ENCODE measurements around the gene CYP2D6. TPM values are rescaled to one million over a fixed set of nuclear protein-coding genes. Genes with fewer than 3 reads are reported as not detected.
"Not testable (repeated sequence)": the region's sequence is repeated elsewhere in the genome, so short reads cannot be mapped to it uniquely, and the experiment has no call there.

Gene CYP2D6
- total and polyA plus RNA-seq, 10 of the 15 experiments (the other 5 are each of a cell fraction or from before 2014, with no cell fraction given), result 0.08 to 1.4 (median 0.39) TPM

GRCh38 chr22:42104332-42104860 is 26.2 kb downstream of the CYP2D6 start:
- H3K27ac ChIP-seq (ENCODE audit: control insufficient read depth, insufficient read depth); SMC1A ChIA-PET (ENCODE audit: uncharacterized antibody, unreplicated experiment); BruUV-seq (replicated peaks); RAD21 ChIA-PET (ENCODE audit: unreplicated experiment); intact Hi-C loops (cut with micrococcal nuclease; ENCODE audit: unreplicated experiment); FAIRE-seq; in situ Hi-C loops (cut with MboI); H3K9me3 ChIP-seq (replicated peaks; ENCODE audit: control insufficient read depth, insufficient read depth, low read length); H2AFZ ChIP-seq (ENCODE audit: control insufficient read depth, low read depth, low read length); ATAC-seq; H3K27me3 ChIP-seq (replicated peaks in 1 of 2; ENCODE audit: control insufficient read depth in 2 of 2, insufficient read depth in 2 of 2, low read length in 1 of 2); H3K36me3 ChIP-seq (ENCODE audit: control insufficient read depth in 2 of 2, insufficient read depth in 2 of 2, low read length in 1 of 2); H3K4me2 ChIP-seq (ENCODE audit: control insufficient read depth, insufficient read depth); H4K20me1 ChIP-seq (ENCODE audit: control insufficient read depth, insufficient read depth); POLR2A ChIA-PET; H3K4me3 ChIP-seq; H3K9ac ChIP-seq (ENCODE audit: control insufficient read depth, insufficient read depth, low read length); DNase-seq (ENCODE audit: low read depth, low spot score); CTCF ChIA-PET; H3K79me2 ChIP-seq (ENCODE audit: control insufficient read depth, insufficient read depth, low read length); H3K4me1 ChIP-seq (ENCODE audit: control insufficient read depth, insufficient read depth, low read length): not testable (repeated sequence)
- 97% methylated on average over 6 of the region's 6 CpGs for WGBS (ENCODE audit: insufficient coverage, insufficient replicate concordance, low lambda C conversion rate, missing lambda C conversion rate)
- peak; percentile 75; the same call in 1 of the 2 replicates for TF ChIP-seq CBX5 (IDR thresholded peaks at IDR 0.05; ENCODE audit: low read depth)

- Histone ChIP-seq H3K9ac (ENCODE audit: control insufficient read depth, insufficient read depth, low read length) (no peak overlapping the region), H3K27me3 (replicated peaks in 1 of 2; ENCODE audit: control insufficient read depth in 2 of 2, insufficient read depth in 2 of 2, low read length in 1 of 2) (no peaks in the 10 kb centered on the region), H4K20me1 (ENCODE audit: control insufficient read depth, insufficient read depth) (no peaks in the 10 kb centered on the region), H3K36me3 (ENCODE audit: control insufficient read depth in 2 of 2, insufficient read depth in 2 of 2, low read length in 1 of 2) (no peaks in the 10 kb centered on the region), H2AFZ (ENCODE audit: control insufficient read depth, low read depth, low read length) (no peak overlapping the region), H3K4me2 (ENCODE audit: control insufficient read depth, insufficient read depth) (no peak overlapping the region), H3K4me1 (ENCODE audit: control insufficient read depth, insufficient read depth, low read length) (no peaks in the 10 kb centered on the region), H3K4me3 (no peak overlapping the region), H3K27ac (ENCODE audit: control insufficient read depth, insufficient read depth) (no peak overlapping the region), H3K79me2 (ENCODE audit: control insufficient read depth, insufficient read depth, low read length) (no peaks in the 10 kb centered on the region), H3K9me3 (replicated peaks; ENCODE audit: control insufficient read depth, insufficient read depth, low read length) (peaks cover 6% of the 10 kb centered on the region)
- no peak for DNase-seq (ENCODE audit: low read depth, low spot score)
- BruUV-seq (replicated peaks), result no TSS peak
- TF ChIP-seq ZNF217 (IDR thresholded peaks at IDR 0.05) (no peak), MAX (IDR thresholded peaks at IDR 0.05; ENCODE audit: low read depth, low read length) (no peak), NFIC (IDR thresholded peaks at IDR 0.05; ENCODE audit: low read depth, low read length) (no peak), GABPA (IDR thresholded peaks at IDR 0.05; ENCODE audit: low read depth) (no peak), SMC3 (IDR thresholded peaks at IDR 0.05; ENCODE audit: borderline replicate concordance, low read length) (no peak), ESRRA (IDR thresholded peaks at IDR 0.05; ENCODE audit: low read length) (no peak), CHD4 (IDR thresholded peaks at IDR 0.05) (no peak), E4F1 (IDR thresholded peaks at IDR 0.05; ENCODE audit: borderline replicate concordance, partially characterized antibody) (no peak), CBFB (IDR thresholded peaks at IDR 0.05; ENCODE audit: low read depth) (no peak), LARP7 (IDR thresholded peaks at IDR 0.05) (no peak), NR2C1 (IDR thresholded peaks at IDR 0.05) (no peak), TCF3 (IDR thresholded peaks at IDR 0.05; ENCODE audit: borderline replicate concordance, insufficient read depth, low read depth, low read length) (no peak), EGR1 (IDR thresholded peaks at IDR 0.05; ENCODE audit: borderline replicate concordance in 1 of 2, low read depth in 2 of 2, low read length in 2 of 2) (no peak), MEF2B (IDR thresholded peaks at IDR 0.05; ENCODE audit: partially characterized antibody, poor library complexity, severe bottlenecking) (no peak), NR2F1 (conservative IDR thresholded peaks at IDR 0.05) (no peak), MYB (IDR thresholded peaks at IDR 0.05; ENCODE audit: borderline replicate concordance, low read depth, low read length) (no peak)
- RAD21 ChIA-PET (ENCODE audit: unreplicated experiment), result no interaction called here
- 94% methylated on average over 3 of the region's 3 CpGs for WGBS (ENCODE audit: insufficient coverage, insufficient replicate concordance, low lambda C conversion rate, missing lambda C conversion rate)
- no peak for FAIRE-seq
- in situ Hi-C loops (cut with MboI) (no loop called here), intact Hi-C loops (cut with micrococcal nuclease; ENCODE audit: unreplicated experiment) (no loop called here)
- no peak for ATAC-seq
- POLR2A ChIA-PET, result interaction anchor here (0.6 kb wide), 1 partner anchor 416 kb away, joined by 6 read pairs; no protein-coding TSS in a partner anchor
- SMC1A ChIA-PET (ENCODE audit: uncharacterized antibody, unreplicated experiment), result interaction anchor here (2.7 kb wide), 1 partner anchor 10 kb away, joined by 8 read pairs; the partner anchor contains the start of gene NDUFA6
- CTCF ChIA-PET, result interaction anchor here (1.2 to 1.6 kb wide), 2 partner anchors 10 to 11 kb away, joined by 4 to 5 read pairs; no protein-coding TSS in a partner anchor
Measured at GRCh38 chr22:42101199-42101598, 29.4 kb downstream of the CYP2D6 start.

Data from GM12878 (cell line).